IMR-90 (cell line): ENCODE data around the gene DEFB121. TPM values are rescaled to one million over a fixed set of nuclear protein-coding genes. Genes with fewer than 3 reads are reported as not detected.

Experiments used
- ATAC-seq: fragments of 200-7000 bp; cut with Tn5 transposase; 2 replicates; pipeline ENCODE4 v1.9.1; 2020; ENCODE audit warnings: low read depth, mild to moderate bottlenecking, moderate library complexity
- BruUV-seq: library from RNA; stranded (reverse); fragments of 400-500 nt; replicated peaks from 2 replicates; lab custom pipeline; 2021; lab: Mats Ljungman, UMichigan
- CTCF ChIA-PET: fragments of 300-600 bp; formaldehyde crosslinking; extraction: SDS; loops from one replicate; lab custom pipeline; 2021; ENCODE audit warnings: antibody characterized with exemption; lab: Yijun Ruan, JAX
- POLR2A ChIA-PET: fragments of 300-600 bp; sonication (Branson Sonifier 250); formaldehyde crosslinking; loops from one replicate; lab custom pipeline; 2022; ENCODE audit warnings: antibody characterized with exemption; ENCODE audit not compliant: unreplicated experiment; lab: Charles Lee
- DNase-seq: peaks from one replicate; pipeline ENCODE4 v3.0.0; 2013
- H2AFZ ChIP-seq: replicated peaks from 2 replicates; pipeline ENCODE3; 2013; ENCODE audit warnings: low read length, mild to moderate bottlenecking; ENCODE audit not compliant: poor library complexity
- H2AK5ac ChIP-seq: 2 replicates; pipeline ENCODE4 v1.6.1; 2013; ENCODE audit warnings: low read depth, low read length, inconsistent platforms
- H2AK9ac ChIP-seq: replicated peaks from 2 replicates; pipeline ENCODE3; 2013; ENCODE audit warnings: mild to moderate bottlenecking, low read depth, low read length, moderate library complexity; ENCODE audit not compliant: poor library complexity
- H2BK120ac ChIP-seq: 2 replicates; pipeline ENCODE4 v1.6.1; 2013; ENCODE audit warnings: low read depth, low read length, inconsistent platforms
- H2BK15ac ChIP-seq: 3 replicates; pipeline ENCODE4 v1.6.1; 2013; ENCODE audit warnings: low read depth, low read length, inconsistent platforms
- H2BK20ac ChIP-seq: 2 replicates; pipeline ENCODE4 v1.6.1; 2013; ENCODE audit warnings: low read depth, mild to moderate bottlenecking, inconsistent platforms, low read length, moderate library complexity
- H2BK5ac ChIP-seq: 2 replicates; pipeline ENCODE4 v1.6.1; 2013; ENCODE audit warnings: mild to moderate bottlenecking, low read depth, low read length, inconsistent platforms; ENCODE audit not compliant: poor library complexity, severe bottlenecking
- H3K14ac ChIP-seq: replicated peaks from 2 replicates; pipeline ENCODE4 v1.6.1; 2013; ENCODE audit warnings: low read depth, low read length, inconsistent platforms
- H3K18ac ChIP-seq: 2 replicates; pipeline ENCODE4 v1.6.1; 2013; ENCODE audit warnings: low read depth, low read length, control low read depth
- H3K23ac ChIP-seq: 2 replicates; pipeline ENCODE4 v1.6.1; 2013; ENCODE audit warnings: low read depth, low read length, inconsistent platforms
- H3K27ac ChIP-seq: 2 replicates; pipeline ENCODE4 v1.5.1; 2013; ENCODE audit warnings: mild to moderate bottlenecking, control low read depth, low read length; ENCODE audit not compliant: insufficient read depth
- H3K27me3 ChIP-seq: 2 replicates; pipeline ENCODE4 v1.6.1; 2013; ENCODE audit warnings: low read length; ENCODE audit not compliant: control insufficient read depth, insufficient read depth
- H3K36me3 ChIP-seq: 2 replicates; pipeline ENCODE4 v1.6.1; 2013; ENCODE audit warnings: low read length, mixed read lengths; ENCODE audit not compliant: control insufficient read depth, insufficient read depth
- H3K4ac ChIP-seq: 2 replicates; pipeline ENCODE4 v1.6.1; 2013; ENCODE audit warnings: low read depth, low read length, inconsistent platforms
- H3K4me1 ChIP-seq: 2 replicates; pipeline ENCODE4 v1.6.1; 2013; ENCODE audit warnings: low read length, mixed read lengths; ENCODE audit not compliant: control insufficient read depth, insufficient read depth
- H3K4me2 ChIP-seq: 2 replicates; pipeline ENCODE4 v1.6.1; 2013; ENCODE audit warnings: low read depth, mild to moderate bottlenecking, control low read depth, low read length, moderate library complexity
- H3K4me3 ChIP-seq: 2 replicates; pipeline ENCODE4 v1.5.1; 2013; ENCODE audit warnings: low read depth, mild to moderate bottlenecking, control low read depth, low read length, moderate library complexity; ENCODE audit not compliant: insufficient read depth
- H3K56ac ChIP-seq: 2 replicates; pipeline ENCODE4 v1.6.1; 2013; ENCODE audit warnings: low read length, inconsistent platforms; ENCODE audit not compliant: insufficient read depth; ENCODE audit errors: extremely low read depth
- H3K79me1 ChIP-seq, 2 experiments: 2 replicates each; pipeline ENCODE4 v1.6.1; 2013; ENCODE audit warnings: low read length in 2 of 2, inconsistent platforms in 1 of 2, low read depth in 1 of 2
- H3K9ac ChIP-seq: 2 replicates; pipeline ENCODE4 v1.6.1; 2013; ENCODE audit warnings: low read depth, low read length, control low read depth
- H3K9me1 ChIP-seq: 2 replicates; pipeline ENCODE4 v1.6.1; 2013; ENCODE audit warnings: low read length, inconsistent platforms; ENCODE audit not compliant: insufficient read depth
- H3K9me3 ChIP-seq: 2 replicates; pipeline ENCODE4 v1.6.1; 2013; ENCODE audit warnings: low read length; ENCODE audit not compliant: control insufficient read depth, insufficient read depth
- H4K20me1 ChIP-seq: 2 replicates; pipeline ENCODE4 v1.6.1; 2013; ENCODE audit warnings: low read length, inconsistent platforms; ENCODE audit not compliant: insufficient read depth
- H4K5ac ChIP-seq: 2 replicates; pipeline ENCODE4 v1.6.1; 2013; ENCODE audit warnings: mild to moderate bottlenecking, low read depth, low read length, control low read depth
- H4K8ac ChIP-seq, 2 experiments: 2 replicates each; pipeline ENCODE4 v1.6.1; 2013; ENCODE audit warnings: low read depth in 2 of 2, low read length in 2 of 2, control low read depth in 1 of 2, inconsistent platforms in 1 of 2
- H4K91ac ChIP-seq: 2 replicates; pipeline ENCODE4 v1.6.1; 2013; ENCODE audit warnings: low read depth, low read length, inconsistent platforms; ENCODE audit not compliant: insufficient read depth
- BHLHE40 ChIP-seq: fragments of 150-350 bp; IDR thresholded peaks from 2 replicates; pipeline ENCODE4 v1.6.1; 2016; ENCODE audit warnings: mild to moderate bottlenecking, low read depth, low read length
- CHD1 ChIP-seq: IDR thresholded peaks from 2 replicates; pipeline ENCODE4 v1.6.1; 2012; ENCODE audit warnings: low read depth, low read length, improper control_type of control experiment
- MAFK ChIP-seq: IDR thresholded peaks from 2 replicates; pipeline ENCODE4 v1.6.1; 2012; ENCODE audit warnings: low read depth, low read length, improper control_type of control experiment
- MAZ ChIP-seq: IDR thresholded peaks from 2 replicates; pipeline ENCODE4 v1.6.1; 2012; ENCODE audit warnings: low read depth, mild to moderate bottlenecking, low read length, improper control_type of control experiment, moderate library complexity, borderline replicate concordance
- MXI1 ChIP-seq: IDR thresholded peaks from 2 replicates; pipeline ENCODE4 v1.6.1; 2012; ENCODE audit warnings: low read depth, mild to moderate bottlenecking, low read length, moderate library complexity, borderline replicate concordance
- NFE2L2 ChIP-seq: fragments of 150-350 bp; IDR thresholded peaks from 2 replicates; pipeline ENCODE4 v1.6.1; 2016; ENCODE audit warnings: low read depth, mild to moderate bottlenecking, low read length
- POLR2A ChIP-seq: IDR thresholded peaks from 2 replicates; pipeline ENCODE4 v1.6.1; 2012; ENCODE audit warnings: mild to moderate bottlenecking, low read depth, low read length
- RAD21 ChIP-seq: IDR thresholded peaks from 2 replicates; pipeline ENCODE4 v1.6.1; 2012; ENCODE audit warnings: low read length, improper control_type of control experiment
- RCOR1 ChIP-seq: IDR thresholded peaks from 2 replicates; pipeline ENCODE4 v1.6.1; 2012; ENCODE audit warnings: mild to moderate bottlenecking, low read length, improper control_type of control experiment; ENCODE audit not compliant: insufficient replicate concordance
- USF2 ChIP-seq: fragments of 150-350 bp; IDR thresholded peaks from 2 replicates; pipeline ENCODE4 v1.6.1; 2017; ENCODE audit warnings: mild to moderate bottlenecking, antibody characterized with exemption, low read length, low read depth
- WGBS, 2 experiments: methylation state at CpG; one replicate each; pipeline versions ENCODE4 v1.1.5 to v1.1.7; 2013; ENCODE audit warnings: missing lambda C conversion rate in 2 of 2; ENCODE audit not compliant: insufficient read length in 1 of 2; ENCODE audit errors: extremely low coverage in 2 of 2; 5-methylcytosine and 5-hydroxymethylcytosine counted together
- dilution Hi-C: fragments of 300-500 bp; cut with HindIII; formaldehyde crosslinking; loops from one replicate; pipeline ENCODE4 v1.14.3; 2018; ENCODE audit warnings: low sequenced_read_pairs; ENCODE audit not compliant: unreplicated experiment
- in situ Hi-C: fragments of 300-500 bp; cut with MboI; formaldehyde crosslinking; loops from 3 replicates; pipeline ENCODE4 v1.14.3; 2019; ENCODE audit warnings: low sequenced_read_pairs, inconsistent platforms, mixed read lengths
- intact Hi-C: fragments of 100-400 bp; cut with micrococcal nuclease; formaldehyde crosslinking; loops from 2 replicates; pipeline ENCODE4 v1.10.0; 2022
- polyA plus RNA-seq, 3 experiments: library from polyadenylated mRNA; depleted of rRNA; stranded (reverse); fragments of >200 nt; gene quantifications; 2 replicates each; pipeline ENCODE4 v1.2.3, GENCODE V29; 2012; ENCODE audit warnings: low replicate concordance in 1 of 3
- total RNA-seq: library from RNA; depleted of rRNA; stranded (reverse); fragments of >200 nt; gene quantifications from 2 replicates; pipeline ENCODE4 v1.2.3, GENCODE V29; 2012

The DEFB121 gene
- total and polyA plus RNA-seq, 2 of the 4 experiments (the other 2 are of a cell fraction) = not detected

GRCh38 chr20:31454361-31454760, 48.3 kb upstream of the DEFB121 start:
- Histone ChIP-seq H3K79me1 (no peaks in the 10 kb centered on the region), H3K18ac (no peak overlapping the region), H3K9me1 (no peaks in the 10 kb centered on the region), H4K8ac (no peak overlapping the region), H3K9me3 (no peaks in the 10 kb centered on the region), H2BK20ac (no peak overlapping the region), H3K9ac (no peak overlapping the region), H3K27me3 (0 out of 2 replicates have a peak, but pooled peaks cover 1% of the 10 kb centered on the region), H4K5ac (no peak overlapping the region), H4K91ac (no peak overlapping the region), H3K4me1 (no peaks in the 10 kb centered on the region), H3K56ac (no peak overlapping the region), H2AK5ac (no peak overlapping the region), H3K36me3 (no peaks in the 10 kb centered on the region), H2BK5ac (no peak overlapping the region), H3K4ac (no peak overlapping the region), H4K20me1 (no peaks in the 10 kb centered on the region), H3K14ac (no peak overlapping the region), H2AK9ac (no peak overlapping the region), H3K23ac (no peak overlapping the region), H3K27ac (no peak overlapping the region), H2AFZ (no peak overlapping the region), H2BK120ac (no peak overlapping the region), H2BK15ac (no peak overlapping the region), H3K4me2 (no peak overlapping the region), H3K4me3 (no peak overlapping the region)
- intact Hi-C loops = no loop called here
- in situ Hi-C loops = no loop called here
- ChIA-PET POLR2A (no interaction called here), CTCF (no interaction called here)
- no peak for ATAC-seq
- WGBS, 2 experiments = no CpG with 5 or more reads among the region's 1 CpG
- BruUV-seq = no TSS peak
- TF ChIP-seq CHD1 (no peak), RAD21 (no peak), USF2 (no peak), MAFK (no peak), NFE2L2 (no peak), BHLHE40 (no peak), MXI1 (no peak), MAZ (no peak), RCOR1 (no peak), POLR2A (no peak)
- no peak for DNase-seq
- dilution Hi-C loops = no loop called here
